GM11168 (cell line): ENCODE data around the gene ITGB5.
"Not testable (repeated sequence)": the region's sequence is repeated elsewhere in the genome, so short reads cannot be mapped to it uniquely, and the experiment has no call there.

Source experiments
- in situ Hi-C: fragments of 300-500 bp; cut with MboI; formaldehyde crosslinking; loops from one replicate; pipeline ENCODE4 v1.12.0; 2022; ENCODE audit warnings: low sequenced_read_pairs; ENCODE audit not compliant: unreplicated experiment

Gene ITGB5

DNA sequence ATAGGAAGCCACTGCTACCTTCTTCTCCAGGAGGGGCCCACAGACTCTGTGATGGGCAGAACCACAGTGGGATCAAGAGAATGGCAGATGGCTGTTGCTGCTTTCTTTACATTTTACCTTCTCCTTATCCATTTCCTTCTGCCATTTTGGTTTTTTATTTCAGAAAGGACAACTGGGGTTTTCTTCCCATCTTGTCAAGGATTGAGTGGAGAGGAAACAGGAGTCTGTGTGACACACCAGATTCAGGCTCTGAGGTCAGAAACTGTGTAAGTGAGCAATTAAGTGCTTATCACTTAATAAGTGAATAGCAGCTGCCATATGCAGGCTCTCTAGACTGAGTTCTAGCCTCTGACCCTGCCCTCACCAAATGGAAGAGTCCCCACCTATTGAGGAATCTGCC is 47.3 kb downstream of the ITGB5 start:
- in situ Hi-C loops, result no loop called here

DNA sequence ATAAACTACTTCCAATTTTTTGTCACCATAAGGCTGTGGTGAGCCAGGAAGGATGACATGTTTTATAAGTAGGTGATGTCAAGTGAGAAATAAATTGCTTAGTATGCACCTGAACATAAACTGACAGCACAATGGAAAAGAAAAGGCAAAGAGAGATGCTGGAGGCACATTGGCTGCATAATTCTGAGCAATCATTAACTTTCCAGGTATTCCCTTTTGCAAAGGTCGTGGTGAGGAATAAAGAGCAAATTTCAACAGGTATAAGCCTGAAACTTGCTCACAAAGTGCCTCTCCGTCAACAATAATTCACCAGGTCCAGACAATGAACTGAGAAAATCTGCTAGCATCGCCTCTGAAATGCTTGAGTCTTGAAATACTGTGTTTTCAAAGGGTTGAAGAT is 48.2 kb downstream of the ITGB5 start:
- in situ Hi-C loops, result no loop called here

DNA sequence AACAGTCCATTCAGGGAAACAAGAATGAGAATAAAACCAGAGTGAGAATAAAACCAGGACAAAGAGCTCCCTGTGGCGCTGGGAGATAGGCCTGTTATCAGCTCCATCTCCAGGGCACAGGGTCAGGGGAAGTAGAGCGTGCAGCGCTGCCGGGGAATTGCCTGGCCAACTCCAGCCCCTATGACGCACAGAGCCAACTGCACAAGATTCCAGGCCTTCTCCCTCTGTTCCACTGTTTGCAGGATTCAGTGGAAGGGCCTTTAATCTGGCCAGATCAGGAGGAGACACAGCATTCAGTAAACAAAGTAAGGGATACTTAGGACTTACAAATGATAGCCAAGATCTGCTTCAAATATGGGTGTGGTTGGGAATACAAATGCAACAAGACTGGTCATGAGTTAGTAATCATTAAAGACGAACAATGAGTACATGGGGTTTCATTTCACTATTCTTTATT is 49.4 kb downstream of the ITGB5 start:
- in situ Hi-C loops, result no loop called here

DNA sequence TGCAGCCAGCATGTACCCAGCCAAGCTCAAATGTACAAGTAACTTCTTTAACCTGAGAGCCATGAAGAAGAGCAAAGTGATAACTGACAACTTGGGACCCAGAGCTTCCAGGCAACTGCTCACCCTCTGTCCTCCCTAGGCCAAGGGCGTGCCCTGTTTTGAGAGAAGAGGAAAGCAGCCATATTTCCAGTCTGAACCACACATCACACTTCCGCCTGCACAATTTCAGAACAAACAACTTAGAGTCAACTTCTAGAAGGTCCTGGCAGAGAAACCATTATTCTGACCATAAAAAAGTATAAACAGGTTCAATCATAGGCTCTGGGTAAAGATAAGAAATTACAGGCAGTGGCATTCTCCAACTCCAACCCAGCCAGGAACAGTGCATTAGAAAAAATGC is 50.1 kb downstream of the ITGB5 start:
- in situ Hi-C loops, result no loop called here

DNA sequence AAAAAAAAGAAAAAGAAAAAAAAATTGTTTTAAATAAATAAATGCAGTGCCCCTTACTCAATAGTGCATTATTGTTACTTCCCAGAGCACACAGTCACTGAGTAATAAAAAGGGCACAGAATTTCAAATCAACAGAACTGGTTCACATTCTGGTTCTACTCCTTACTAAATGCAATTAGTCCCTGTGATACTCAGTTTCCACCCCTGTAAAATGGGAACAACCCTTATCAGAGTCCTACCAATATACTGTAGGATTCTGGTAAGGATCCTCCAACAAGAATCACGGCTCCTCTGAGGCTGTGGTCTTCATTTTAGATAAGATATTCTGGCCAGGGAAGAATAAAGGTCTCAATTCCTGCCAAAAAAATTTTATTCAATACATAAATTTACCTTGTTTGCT is 50.7 kb downstream of the ITGB5 start:
- in situ Hi-C loops, result no loop called here

DNA sequence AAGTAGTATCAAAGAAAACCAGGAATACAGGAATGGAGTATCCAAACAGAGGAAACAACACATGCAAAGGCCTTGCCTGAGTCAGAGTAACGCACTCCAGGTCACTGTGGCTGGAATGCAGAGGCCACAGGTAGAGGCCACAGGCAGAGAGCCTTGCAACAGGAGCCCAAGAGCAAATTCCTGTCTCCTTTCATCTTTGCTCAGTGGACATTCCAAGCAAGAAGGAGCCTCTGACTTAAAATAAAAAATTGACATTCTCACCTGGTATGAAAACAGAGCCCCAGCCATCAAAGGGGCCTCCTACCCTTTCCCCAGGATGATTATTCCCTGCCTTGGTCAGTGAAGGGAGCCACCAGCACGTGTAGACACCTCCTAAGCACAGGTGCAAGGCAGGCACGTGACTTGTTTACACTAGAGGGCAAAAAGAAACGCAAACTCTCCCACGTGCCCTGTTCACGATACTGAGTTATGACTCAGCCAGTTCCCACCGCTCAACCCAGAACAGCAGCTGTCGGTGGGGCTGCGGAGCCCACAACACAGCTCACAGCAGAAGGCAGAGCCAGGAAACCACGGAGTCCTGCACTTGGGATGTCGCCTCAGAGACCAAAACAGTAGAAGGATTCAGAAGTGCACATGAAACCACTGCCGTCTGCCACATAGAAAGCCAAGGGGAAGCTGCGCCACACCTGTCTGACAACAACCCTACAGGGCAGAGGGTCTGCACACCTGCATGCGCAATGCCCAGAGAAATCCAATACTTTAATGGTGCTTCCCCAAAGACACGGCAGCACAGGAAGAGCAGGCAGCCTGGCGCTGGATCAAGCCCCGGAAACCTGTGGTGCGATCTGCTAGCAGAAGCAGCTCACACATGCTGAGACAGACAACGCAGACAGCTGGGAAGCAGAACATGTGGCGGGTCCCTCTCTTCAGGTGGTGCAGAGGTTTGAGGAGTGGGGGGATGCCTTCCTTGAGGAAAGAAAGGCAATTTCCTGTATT is 52.1 kb downstream of the ITGB5 start:
- in situ Hi-C loops, result no loop called here

DNA sequence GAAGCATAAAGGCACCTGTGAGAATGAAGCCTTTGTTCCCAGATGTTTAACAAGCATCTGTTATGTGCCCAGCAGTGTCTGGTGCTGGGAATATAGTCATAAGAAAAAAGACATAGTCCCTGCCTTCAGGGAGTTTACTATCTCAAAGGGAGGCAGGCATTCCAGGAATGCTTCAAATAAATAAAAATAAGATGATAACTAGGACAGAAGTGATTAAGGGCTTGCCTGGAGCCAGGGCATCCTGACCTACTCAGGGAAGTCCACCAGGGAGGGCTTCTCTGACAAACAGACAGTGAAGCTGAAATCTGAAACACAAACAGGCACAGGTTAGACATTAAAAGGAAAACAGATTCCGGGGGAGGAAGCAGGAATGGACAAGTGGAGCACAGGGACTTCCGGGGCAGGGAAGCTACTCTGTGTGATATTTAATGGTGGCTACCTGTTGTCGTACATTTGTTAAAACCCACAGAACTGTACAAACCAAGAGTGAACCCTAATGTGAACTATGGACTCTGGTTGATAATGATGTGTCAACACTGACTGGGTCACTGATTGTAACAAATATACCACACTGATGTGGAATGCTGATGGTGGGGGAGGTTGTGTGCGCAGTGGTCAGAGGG is 53.3 kb downstream of the ITGB5 start:
- in situ Hi-C loops, result no loop called here

DNA sequence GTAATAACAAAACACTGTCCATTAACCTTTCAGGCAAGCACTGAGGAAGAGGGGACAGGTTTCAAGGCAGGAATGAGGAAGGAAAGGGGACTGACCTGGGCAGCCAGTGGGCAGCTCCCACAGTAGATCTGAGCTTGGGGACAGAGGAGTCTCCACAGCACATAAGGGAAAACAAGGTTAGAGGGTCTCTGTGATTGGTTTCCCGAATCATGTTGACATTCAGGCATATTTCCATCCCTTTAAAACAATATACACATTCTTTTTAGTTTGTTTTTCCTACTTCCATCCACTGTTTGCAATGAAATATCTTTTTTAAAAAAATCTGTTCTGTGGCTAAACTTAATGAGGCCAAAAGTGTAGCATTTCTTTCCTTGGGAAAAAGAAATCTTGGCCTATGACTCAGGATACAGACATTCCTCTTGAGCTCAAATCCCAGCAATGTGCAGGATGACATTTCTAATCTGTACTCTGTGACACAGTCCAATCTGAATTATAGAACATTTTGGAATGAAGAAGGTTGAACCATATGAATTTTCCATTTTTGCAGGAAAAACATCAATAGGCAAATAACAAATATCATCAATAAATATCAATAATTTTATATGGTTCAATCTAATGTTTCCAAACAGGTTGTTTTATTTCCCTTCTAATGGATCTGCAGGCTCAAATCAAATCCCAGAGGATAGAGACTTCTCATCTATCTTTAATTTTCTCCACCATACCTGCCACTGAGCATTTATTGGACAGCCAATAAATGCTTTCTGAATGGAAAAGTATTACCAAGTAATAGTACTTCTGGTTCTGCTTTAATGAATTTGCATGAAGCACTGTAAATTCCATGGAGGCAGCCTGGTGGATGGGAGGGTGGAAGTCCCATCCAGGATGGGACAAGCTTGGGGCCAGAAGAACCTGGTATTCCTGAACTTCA is 54.1 kb downstream of the ITGB5 start:
- in situ Hi-C loops, result no loop called here

DNA sequence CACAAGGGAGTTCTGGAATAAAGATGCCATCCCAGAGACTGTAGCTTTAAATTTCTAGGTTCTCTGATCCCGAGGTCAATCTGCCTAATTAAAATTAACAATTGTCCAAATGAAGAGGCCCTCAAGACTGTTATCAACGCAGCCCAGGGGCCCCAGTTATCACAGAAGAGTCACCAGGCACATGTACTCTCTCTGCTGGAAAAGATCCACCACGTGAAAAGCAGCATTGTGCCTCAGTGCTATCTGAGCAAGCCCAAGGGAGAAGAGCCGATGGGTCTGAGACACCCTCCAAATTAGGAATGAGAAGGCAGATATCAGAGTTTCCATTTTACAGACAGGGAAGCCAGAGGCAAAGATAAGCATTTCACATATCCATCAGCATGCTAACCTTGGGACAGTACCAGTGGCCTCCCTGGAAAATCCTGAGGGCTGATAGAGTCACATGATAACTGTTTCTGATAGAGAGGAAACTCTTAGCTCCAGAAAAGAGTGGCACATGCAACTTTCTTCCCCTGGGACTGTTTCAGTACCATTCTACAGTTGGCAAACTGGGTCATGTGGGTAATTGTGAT is 55.5 kb downstream of the ITGB5 start:
- in situ Hi-C loops, result no loop called here

DNA sequence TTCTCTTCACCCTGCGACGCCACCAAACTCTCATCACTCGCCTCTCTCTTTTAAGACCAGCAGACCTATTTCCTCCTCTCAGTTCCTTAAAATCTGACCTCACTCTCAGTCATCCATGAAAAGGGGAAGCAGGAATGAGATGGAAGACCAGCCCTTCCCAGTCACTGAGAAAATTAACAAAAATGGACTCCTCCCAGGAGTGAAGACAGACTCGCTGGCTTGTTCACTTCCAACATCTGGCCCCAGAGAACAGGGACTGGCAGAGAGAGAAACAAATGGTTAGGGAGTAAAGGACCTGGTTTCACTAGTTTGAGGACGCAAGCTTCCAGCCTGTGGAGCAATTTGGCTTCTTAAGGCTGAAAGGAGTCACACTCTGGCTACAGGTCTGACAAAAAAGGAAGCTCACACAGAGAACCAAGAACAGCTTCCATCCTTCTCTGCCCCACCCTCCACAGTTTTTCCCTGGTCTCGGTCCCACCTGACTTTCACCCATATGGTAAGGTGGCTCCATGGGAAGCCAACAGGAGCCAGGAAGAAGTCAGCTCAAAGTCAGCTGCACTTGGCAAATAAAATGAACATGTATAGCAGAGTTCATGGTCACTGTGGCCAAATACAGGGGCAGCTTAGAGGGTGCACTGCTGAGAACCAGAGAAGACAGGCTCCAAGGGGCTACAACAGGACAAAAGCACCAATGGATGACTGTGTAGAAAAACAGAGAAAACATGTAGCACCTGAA is 57.2 kb downstream of the ITGB5 start:
- in situ Hi-C loops, result no loop called here

DNA sequence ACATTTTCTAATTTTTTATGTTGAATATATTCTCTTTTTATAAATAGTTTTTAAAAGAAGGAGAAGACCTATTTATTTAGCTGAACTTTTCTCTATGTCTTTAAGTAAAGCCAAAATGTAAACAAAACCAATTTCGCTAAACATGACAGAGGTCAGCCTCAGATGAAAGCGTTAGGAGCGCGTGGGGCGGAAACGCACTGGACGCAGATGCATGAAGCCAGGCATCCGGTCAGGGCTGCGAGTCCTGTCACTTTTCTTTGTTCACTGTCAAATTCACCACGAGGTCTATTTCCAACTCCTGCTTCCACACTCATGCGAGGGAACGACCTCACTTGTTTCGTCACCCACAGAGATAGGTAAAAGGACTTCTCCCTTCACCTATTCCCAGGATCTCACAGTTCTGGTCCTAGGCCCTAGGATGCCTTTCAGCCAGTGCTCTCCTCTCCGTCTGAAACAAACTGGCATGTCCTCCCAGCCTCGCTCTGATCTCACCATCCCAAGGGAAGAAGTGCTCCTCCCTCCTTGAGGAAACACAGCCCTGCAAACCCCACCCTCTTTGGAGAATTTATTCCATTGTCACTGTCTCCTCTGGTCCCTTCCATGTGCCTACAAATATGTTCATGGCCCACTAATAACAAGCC is 57.9 kb downstream of the ITGB5 start:
- in situ Hi-C loops, result no loop called here

DNA sequence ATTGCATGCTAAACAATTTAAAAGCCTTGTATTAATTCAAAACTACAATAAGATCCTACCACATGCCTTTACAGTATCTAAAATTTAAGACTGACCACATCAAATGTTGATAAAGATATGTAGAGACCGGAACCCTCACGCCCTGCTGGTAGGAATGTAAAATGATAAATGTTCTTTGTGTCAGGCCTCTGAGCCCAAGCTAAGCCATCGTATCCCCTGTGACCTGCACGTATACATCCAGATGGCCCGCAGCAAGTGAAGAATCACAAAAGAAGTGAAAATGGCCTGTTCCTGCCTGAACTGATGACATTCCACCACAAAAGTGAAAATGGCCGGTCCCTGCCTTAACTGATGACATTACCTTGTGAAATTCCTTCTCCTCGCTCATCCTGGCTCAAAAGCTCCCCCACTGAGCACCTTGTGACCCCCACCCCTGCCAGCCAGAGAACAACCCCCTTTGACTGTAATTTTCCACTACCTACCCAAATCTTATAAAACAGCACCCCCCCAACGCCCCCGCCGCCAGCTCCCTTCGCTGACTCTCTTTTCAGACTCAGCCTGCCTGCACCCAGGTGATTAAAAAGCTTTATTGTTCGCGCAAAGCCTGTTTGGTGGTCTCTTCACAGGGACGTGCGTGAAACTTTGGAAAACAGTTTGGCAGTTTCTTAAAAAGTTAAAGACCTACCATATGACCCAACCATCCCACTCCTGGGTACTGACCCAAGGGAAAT is 59.5 kb downstream of the ITGB5 start:
- in situ Hi-C loops, result not testable (repeated sequence)

DNA sequence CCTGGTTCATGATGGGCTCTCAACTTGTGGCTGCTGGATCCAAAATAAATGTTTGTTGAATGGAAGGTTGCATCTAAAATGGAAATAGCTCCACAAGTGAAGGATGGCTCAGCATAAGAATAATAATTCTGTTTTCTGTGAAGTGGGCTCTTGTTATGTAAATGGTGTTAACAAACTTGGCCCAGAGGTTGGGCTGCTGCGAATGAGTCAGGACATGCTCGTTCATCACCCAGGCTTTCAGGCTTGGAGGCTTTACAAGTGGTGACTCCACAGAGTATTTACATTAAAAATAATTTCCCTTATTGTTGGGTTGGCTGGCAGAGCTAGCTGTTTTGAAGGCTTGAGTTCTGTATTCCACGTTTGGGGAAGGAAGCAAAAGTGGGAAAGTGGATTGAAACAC is 60.5 kb downstream of the ITGB5 start:
- in situ Hi-C loops, result no loop called here

DNA sequence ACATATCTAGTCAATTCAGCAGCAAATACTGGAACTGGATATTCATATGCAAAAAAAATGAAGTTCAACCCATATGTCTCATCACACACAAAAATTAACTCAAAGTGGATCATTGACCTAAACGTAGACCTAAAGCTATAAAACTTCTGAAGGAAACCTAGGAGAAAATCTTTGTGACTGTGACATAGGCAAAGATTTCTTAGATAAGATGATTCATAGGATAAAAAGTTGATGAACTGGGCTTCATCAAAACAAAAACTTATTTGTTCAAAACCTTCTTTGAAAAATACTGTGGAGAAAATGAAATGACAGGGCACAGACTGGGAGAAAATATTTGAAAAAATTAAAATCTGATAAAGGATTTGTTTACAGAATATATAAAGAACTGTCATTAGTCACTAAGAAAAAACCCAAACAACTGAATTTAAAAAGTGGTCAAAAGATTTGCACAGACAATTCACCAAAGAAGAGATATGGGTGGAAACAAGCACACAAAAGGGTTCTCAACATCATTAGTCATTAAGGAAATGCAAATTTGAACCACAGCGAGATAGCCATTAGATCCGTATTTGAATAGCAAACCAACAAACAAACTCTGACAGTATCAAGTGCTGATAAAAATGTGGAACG is 62.8 kb downstream of the ITGB5 start:
- in situ Hi-C loops, result no loop called here

DNA sequence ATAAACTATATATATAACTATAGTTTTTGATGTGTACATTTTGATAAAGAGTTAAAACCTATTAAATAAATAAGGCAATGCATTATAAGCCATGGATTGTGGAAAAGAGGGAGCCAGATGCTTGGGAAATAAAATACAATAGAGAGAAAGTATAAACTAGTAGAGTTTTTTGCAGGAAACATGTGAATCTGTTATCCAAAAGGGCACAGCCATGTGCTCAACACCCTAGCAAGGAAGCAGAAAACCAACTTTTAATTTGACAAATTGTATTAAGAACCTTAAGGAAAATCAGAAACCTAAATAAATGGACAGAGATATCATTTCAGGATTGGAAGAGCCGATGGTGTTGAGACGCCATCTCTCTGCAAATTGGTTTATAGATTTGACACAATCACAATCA is 63.5 kb downstream of the ITGB5 start:
- in situ Hi-C loops, result no loop called here

DNA sequence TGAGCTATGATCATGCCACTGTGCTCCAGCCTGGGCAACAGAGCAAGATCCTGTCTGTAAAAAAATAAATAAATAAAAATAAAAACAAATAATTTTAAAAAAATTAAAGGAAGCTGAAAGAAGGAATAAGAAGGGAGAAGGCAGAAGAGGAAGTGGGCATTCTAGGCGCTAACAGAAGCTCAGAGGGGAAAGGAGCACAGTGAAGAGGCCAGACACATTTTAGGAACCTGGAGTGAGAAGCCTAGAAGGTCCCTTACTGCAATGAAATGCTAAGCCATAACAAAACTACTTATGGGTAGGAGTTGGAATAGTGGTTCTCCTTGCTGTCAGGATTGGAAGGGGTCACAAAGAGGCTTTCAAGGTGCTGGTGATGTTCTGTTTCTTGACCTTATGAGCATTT is 64.0 kb downstream of the ITGB5 start:
- in situ Hi-C loops, result no loop called here

DNA sequence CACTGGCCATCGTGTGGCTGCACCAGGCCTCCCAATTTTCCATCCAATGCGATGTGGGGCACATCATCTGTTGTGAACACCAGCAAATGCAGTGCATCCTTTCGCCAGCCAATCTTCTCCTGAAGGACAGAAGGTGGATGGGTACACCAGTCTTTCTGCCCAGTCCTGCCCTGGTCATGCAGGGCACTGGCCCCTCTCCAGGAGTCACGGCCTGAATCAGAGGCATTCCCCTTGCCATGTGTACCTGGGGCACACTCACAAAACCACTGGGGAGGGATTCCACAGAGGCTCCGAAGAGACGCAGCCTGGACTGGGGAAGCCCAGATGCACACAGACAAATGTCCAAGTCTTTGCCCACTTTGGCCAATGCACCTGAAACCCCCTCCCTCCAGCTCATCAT is 65.8 kb downstream of the ITGB5 start:
- in situ Hi-C loops, result no loop called here
